Measurements from ENCODE around the gene DACT3. TPM values are rescaled to one million over a fixed set of nuclear protein-coding genes. Genes with fewer than 3 reads are reported as not detected.

The DACT3 gene
- total RNA-seq, 3 donors from 2014 or later = 1.9 to 60.9 (median 3.4) TPM

DNA sequence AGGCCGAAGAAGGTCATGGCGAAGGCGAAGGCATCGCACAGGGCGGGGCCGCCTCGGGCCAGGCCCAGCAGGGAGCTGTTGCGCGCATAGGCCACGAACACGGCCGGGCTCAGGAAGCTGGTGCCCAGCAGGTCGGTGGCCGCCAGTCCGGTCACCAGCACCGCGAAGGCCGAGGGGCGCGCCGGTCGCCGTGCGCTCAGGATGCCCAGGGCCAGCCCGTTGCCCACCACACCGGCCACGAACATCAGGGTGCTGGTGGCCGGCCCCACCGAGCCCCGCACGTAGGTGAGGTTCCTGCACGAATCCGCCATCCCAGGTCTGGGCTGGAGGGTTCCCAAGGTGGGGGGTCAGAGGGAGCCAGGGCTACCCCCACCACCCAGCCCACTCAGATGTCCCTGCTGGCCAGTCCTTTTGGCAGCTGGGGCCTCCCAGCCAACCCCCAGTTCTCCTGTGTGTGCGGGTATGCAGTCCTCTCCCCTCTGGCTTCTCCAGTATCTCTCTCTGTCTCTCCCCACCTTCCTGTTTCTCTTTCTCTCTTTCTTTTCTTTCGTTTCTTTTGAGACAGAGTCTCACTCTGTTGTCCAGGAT lies 37.0 kb downstream of the DACT3 start:
- Histone ChIP-seq H3K4me1 (ENCODE audit: low read depth) (no peaks in the 10 kb centered on the region), H3K9me3 (no peaks in the 10 kb centered on the region), H3K36me3 (ENCODE audit: low read depth) (no peaks in the 10 kb centered on the region), H3K4me3 (no peak overlapping the region)
- TF ChIP-seq, protein P1, sequence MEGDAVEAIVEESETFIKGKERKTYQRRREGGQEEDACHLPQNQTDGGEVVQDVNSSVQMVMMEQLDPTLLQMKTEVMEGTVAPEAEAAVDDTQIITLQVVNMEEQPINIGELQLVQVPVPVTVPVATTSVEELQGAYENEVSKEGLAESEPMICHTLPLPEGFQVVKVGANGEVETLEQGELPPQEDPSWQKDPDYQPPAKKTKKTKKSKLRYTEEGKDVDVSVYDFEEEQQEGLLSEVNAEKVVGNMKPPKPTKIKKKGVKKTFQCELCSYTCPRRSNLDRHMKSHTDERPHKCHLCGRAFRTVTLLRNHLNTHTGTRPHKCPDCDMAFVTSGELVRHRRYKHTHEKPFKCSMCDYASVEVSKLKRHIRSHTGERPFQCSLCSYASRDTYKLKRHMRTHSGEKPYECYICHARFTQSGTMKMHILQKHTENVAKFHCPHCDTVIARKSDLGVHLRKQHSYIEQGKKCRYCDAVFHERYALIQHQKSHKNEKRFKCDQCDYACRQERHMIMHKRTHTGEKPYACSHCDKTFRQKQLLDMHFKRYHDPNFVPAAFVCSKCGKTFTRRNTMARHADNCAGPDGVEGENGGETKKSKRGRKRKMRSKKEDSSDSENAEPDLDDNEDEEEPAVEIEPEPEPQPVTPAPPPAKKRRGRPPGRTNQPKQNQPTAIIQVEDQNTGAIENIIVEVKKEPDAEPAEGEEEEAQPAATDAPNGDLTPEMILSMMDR (IDR thresholded peaks at IDR 0.05) = no peak
- ATAC-seq (no peak), DNase-seq (no peak)
- intact Hi-C loops (cut with DNase I, micrococcal nuclease) = no loop called here

GRCh38 chr19:46622118-46622446 lies 38.9 kb downstream of the DACT3 start:
- ATAC-seq (no peak), DNase-seq (no peak)
- Histone ChIP-seq H3K9me3 (no peaks in the 10 kb centered on the region), H3K36me3 (ENCODE audit: low read depth) (no peaks in the 10 kb centered on the region), H3K4me1 (ENCODE audit: low read depth) (peaks cover 2% of the 10 kb centered on the region), H3K4me3 (no peak overlapping the region)
- TF ChIP-seq, protein P1 (IDR thresholded peaks at IDR 0.05) = no peak
- intact Hi-C loops (cut with DNase I, micrococcal nuclease) = no loop called here

GRCh38 chr19:46621191-46622117 lies 39.5 kb downstream of the DACT3 start:
- H3K4me1 ChIP-seq (ENCODE audit: low read depth) = peaks cover 7% of the 10 kb centered on the region
- ATAC-seq (no peak), DNase-seq (no peak)
- TF ChIP-seq, protein P1 (IDR thresholded peaks at IDR 0.05) = no peak
- H3K36me3 ChIP-seq (ENCODE audit: low read depth) = no peaks in the 10 kb centered on the region
- intact Hi-C loops (cut with DNase I, micrococcal nuclease) = no loop called here
- H3K4me3 ChIP-seq = no peak overlapping the region
- H3K9me3 ChIP-seq = no peaks in the 10 kb centered on the region

GRCh38 chr19:46620716-46621115 lies 40.3 kb downstream of the DACT3 start:
- no peaks in the 10 kb centered on the region for H3K9me3 ChIP-seq
- intact Hi-C loops (cut with DNase I, micrococcal nuclease) = no loop called here
- ATAC-seq = no peak
- DNase-seq = no peak
- no peak overlapping the region for H3K4me3 ChIP-seq
- H3K36me3 ChIP-seq (ENCODE audit: low read depth) = no peaks in the 10 kb centered on the region
- TF ChIP-seq, protein P1 (IDR thresholded peaks at IDR 0.05) = no peak
- peaks cover 7% of the 10 kb centered on the region for H3K4me1 ChIP-seq (ENCODE audit: low read depth)

- DNase-seq (no peak), ATAC-seq (no peak)
- Histone ChIP-seq H3K36me3 (ENCODE audit: low read depth) (no peaks in the 10 kb centered on the region), H3K4me3 (no peak overlapping the region), H3K4me1 (ENCODE audit: low read depth) (peaks cover 7% of the 10 kb centered on the region), H3K9me3 (no peaks in the 10 kb centered on the region)
- intact Hi-C loops (cut with DNase I, micrococcal nuclease) = no loop called here
- TF ChIP-seq, protein P1 (IDR thresholded peaks at IDR 0.05) = no peak
Observed at GRCh38 chr19:46620267-46620666, 40.7 kb downstream of the DACT3 start.
